Brain microvascular endothelial cell (primary cell): ENCODE data around the gene MKRN3.

Experiments
- DNase-seq: peaks from one replicate; pipeline ENCODE4 v3.0.0-alpha.2; 2020
- H3K27ac ChIP-seq: fragments of 250-450 bp; sonication (Bioruptor Pico); 2 replicates; pipeline ENCODE4 v1.5.1; 2020; ENCODE audit warnings: mild to moderate bottlenecking, moderate library complexity
- H3K27me3 ChIP-seq: fragments of 250-450 bp; sonication (Bioruptor Pico); replicated peaks from 2 replicates; pipeline ENCODE4 v1.5.1; 2020; ENCODE audit warnings: mild to moderate bottlenecking
- H3K36me3 ChIP-seq: fragments of 250-450 bp; sonication (Bioruptor Pico); replicated peaks from 2 replicates; pipeline ENCODE4 v1.5.1; 2020; ENCODE audit warnings: mild to moderate bottlenecking
- H3K4me3 ChIP-seq: 2 replicates; pipeline ENCODE4 v1.5.1; 2011; ENCODE audit warnings: low read depth, mild to moderate bottlenecking, control low read depth, low read length, moderate library complexity
- in situ Hi-C: cut with HindIII; loops from 2 replicates; pipeline ENCODE4 v1.10.0; 2017; ENCODE audit warnings: low sequenced_read_pairs, low pct_ligation_motif_present
- TF ChIP-seq, protein P1 (sequence below): IDR thresholded peaks from 2 replicates; pipeline ENCODE4 v1.5.1; 2011; ENCODE audit warnings: low read depth, mild to moderate bottlenecking, moderate library complexity, low read length, control low read depth, inconsistent platforms; ENCODE audit errors: missing control alignments

MKRN3 gene

DNA sequence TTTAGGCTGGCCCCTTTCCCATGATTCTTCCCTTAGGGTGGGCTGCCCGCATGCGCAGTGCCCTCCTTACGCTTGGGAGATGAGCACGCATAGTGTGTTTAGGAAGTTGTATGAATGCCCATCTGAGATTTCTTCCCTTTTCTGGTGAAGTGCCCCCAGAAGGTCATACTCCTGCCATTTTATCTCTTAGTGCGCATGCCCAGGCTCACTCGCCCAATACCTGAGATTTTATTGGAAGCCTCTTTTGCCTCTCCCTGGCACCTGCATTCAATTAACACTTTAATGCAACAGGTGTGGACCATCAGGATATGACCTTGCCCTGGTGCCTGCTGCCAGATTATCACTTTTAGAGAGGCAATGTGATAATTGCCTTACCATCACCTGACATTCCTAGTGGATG, 36.6 kb downstream of the MKRN3 start:
- in situ Hi-C loops: no loop called here
- H3K4me3 ChIP-seq: no peak overlapping the region
- H3K27ac ChIP-seq: no peak overlapping the region
- TF ChIP-seq, protein P1, sequence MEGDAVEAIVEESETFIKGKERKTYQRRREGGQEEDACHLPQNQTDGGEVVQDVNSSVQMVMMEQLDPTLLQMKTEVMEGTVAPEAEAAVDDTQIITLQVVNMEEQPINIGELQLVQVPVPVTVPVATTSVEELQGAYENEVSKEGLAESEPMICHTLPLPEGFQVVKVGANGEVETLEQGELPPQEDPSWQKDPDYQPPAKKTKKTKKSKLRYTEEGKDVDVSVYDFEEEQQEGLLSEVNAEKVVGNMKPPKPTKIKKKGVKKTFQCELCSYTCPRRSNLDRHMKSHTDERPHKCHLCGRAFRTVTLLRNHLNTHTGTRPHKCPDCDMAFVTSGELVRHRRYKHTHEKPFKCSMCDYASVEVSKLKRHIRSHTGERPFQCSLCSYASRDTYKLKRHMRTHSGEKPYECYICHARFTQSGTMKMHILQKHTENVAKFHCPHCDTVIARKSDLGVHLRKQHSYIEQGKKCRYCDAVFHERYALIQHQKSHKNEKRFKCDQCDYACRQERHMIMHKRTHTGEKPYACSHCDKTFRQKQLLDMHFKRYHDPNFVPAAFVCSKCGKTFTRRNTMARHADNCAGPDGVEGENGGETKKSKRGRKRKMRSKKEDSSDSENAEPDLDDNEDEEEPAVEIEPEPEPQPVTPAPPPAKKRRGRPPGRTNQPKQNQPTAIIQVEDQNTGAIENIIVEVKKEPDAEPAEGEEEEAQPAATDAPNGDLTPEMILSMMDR: no peak
- no peak for DNase-seq
- no peaks in the 10 kb centered on the region for H3K36me3 ChIP-seq
- no peaks in the 10 kb centered on the region for H3K27me3 ChIP-seq

DNA sequence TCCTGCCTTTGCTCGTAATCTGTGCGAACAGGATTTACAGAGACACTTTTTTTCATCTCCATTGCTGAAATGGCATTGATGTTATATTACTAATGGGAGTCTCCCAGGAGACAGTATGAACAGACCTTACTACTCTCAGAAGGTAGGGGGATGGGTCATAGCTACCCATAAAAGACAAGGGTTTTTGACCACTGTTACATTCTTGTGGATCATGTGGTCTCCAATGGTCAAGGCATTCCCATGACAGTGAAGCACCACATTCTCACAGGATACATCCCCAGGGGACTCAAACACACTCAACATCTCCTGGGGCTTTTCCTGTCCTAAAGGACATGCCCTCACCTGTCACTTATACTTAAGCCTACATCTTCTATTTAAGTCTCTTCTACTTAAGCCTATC, 40.8 kb downstream of the MKRN3 start:
- H3K4me3 ChIP-seq: no peak overlapping the region
- DNase-seq: no peak
- no peaks in the 10 kb centered on the region for H3K27me3 ChIP-seq
- H3K36me3 ChIP-seq: no peaks in the 10 kb centered on the region
- TF ChIP-seq, protein P1: no peak
- in situ Hi-C loops: no loop called here
- H3K27ac ChIP-seq: no peak overlapping the region

DNA sequence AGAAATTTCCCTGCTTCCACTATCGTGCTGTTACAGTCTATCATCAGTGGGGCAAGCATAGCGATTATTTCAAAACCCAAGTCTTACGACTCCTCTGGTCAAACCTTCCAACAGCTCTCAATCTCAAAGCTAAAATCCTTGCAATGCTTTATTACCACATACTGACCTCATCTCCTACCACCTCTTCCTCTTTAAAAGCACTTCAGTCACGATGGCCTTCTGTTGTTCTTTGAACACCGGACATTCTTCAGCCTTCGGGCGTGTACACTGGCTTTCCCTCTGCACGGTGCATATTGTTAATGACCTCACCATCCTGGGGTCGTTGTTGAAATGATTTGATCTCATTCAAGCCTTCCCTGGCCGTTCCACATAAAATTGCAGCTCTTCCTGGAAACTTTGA, 51.1 kb downstream of the MKRN3 start:
- H3K36me3 ChIP-seq: no peaks in the 10 kb centered on the region
- no peak for DNase-seq
- no peaks in the 10 kb centered on the region for H3K27me3 ChIP-seq
- no peak overlapping the region for H3K27ac ChIP-seq
- in situ Hi-C loops: no loop called here
- TF ChIP-seq, protein P1: no peak
- no peak overlapping the region for H3K4me3 ChIP-seq
